Measurements from ENCODE around the gene MUC2. TPM values are rescaled to one million over a fixed set of nuclear protein-coding genes. Genes with fewer than 3 reads are reported as not detected.

The MUC2 gene
- total and polyA plus RNA-seq, 2 of the 4 experiments (the other 2 are of a cell fraction), result not detected

DNA sequence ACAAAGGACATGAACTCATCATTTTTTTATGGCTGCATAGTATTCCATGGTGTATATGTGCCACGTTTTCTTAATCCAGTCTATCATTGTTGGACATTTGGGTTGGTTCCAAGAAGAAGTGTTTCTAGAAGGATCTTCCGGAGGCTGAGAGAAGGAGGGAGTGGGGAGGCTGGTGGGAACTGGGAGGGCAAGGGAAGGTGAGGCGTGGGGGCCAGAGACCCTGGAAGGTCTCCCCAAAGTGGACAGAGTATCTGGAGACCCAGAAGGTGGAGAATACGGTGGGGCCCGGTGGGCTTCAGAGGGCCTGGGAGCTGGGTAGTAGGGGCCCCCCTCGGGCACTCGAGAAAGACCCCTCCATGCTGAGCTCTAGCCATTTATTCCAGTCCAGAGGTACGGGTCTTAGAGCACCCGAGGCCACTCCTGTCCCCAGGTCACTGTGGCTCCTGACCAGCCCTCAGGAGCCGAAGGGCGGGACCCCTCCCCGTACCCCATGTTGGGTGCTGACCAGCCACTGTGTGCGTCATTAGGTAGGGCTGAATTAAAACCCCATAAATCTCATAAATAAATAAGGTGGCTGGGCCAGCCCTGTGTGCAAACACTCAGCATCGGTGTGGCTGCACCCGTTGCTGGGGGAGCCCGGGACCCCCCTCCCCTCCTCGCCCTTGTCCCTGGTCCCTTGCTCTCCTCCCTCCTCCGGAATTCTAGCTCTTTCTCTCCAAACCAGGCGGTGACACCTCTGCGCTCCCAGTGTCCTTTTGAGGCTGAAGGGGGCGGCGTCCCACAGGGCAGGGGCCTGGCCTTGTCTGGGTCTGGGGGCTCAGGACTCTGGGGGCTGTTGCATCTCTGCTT lies 44.3 kb downstream of the MUC2 start:
- H4K5ac ChIP-seq (ENCODE audit: low read depth, low read length), result no peak overlapping the region
- H2AK9ac ChIP-seq (replicated peaks; ENCODE audit: low read depth, low read length, poor library complexity), result no peak overlapping the region
- no peak overlapping the region for H4K91ac ChIP-seq (ENCODE audit: insufficient read depth, low read depth, low read length)
- H2AFZ ChIP-seq (replicated peaks; ENCODE audit: low read length, poor library complexity), result no peak overlapping the region
- ATAC-seq (ENCODE audit: low read depth) (no peak), DNase-seq (no peak)
- H4K20me1 ChIP-seq (ENCODE audit: insufficient read depth, low read length), result no peaks in the 10 kb centered on the region
- H2BK5ac ChIP-seq (ENCODE audit: low read depth, low read length, poor library complexity, severe bottlenecking), result no peak overlapping the region
- BruUV-seq (replicated peaks), result no TSS peak
- no peak overlapping the region for H3K4ac ChIP-seq (ENCODE audit: low read depth, low read length)
- no peaks in the 10 kb centered on the region for H3K4me1 ChIP-seq (ENCODE audit: control insufficient read depth, insufficient read depth, low read length)
- H3K36me3 ChIP-seq (ENCODE audit: control insufficient read depth, insufficient read depth, low read length), result no peaks in the 10 kb centered on the region
- peaks cover 26% of the 10 kb centered on the region; the same call in 1 of the 2 replicates for H3K27me3 ChIP-seq (ENCODE audit: control insufficient read depth, insufficient read depth, low read length)
- no peak overlapping the region for H3K9ac ChIP-seq (ENCODE audit: low read depth, low read length)
- intact Hi-C loops (cut with micrococcal nuclease) (loop anchor here (1.0 kb wide), 1 partner anchor 26 kb away; no protein-coding TSS in a partner anchor), dilution Hi-C loops (cut with HindIII; ENCODE audit: low sequenced_read_pairs, unreplicated experiment) (no loop called here), in situ Hi-C loops (cut with MboI; ENCODE audit: low sequenced_read_pairs) (no loop called here)
- no peak overlapping the region for H3K4me3 ChIP-seq (ENCODE audit: insufficient read depth, low read depth, low read length)
- H2BK20ac ChIP-seq (ENCODE audit: low read depth, low read length), result no peak overlapping the region
- TF ChIP-seq MAZ (IDR thresholded peaks at IDR 0.05; ENCODE audit: borderline replicate concordance, low read depth, low read length) (no peak), ELK1 (IDR thresholded peaks at IDR 0.05; ENCODE audit: borderline replicate concordance, low read depth, low read length) (no peak), MAFK (IDR thresholded peaks at IDR 0.05; ENCODE audit: low read depth, low read length) (no peak), BHLHE40 (IDR thresholded peaks at IDR 0.05; ENCODE audit: low read depth, low read length) (no peak), MXI1 (IDR thresholded peaks at IDR 0.05; ENCODE audit: borderline replicate concordance, low read depth, low read length) (no peak), CHD1 (IDR thresholded peaks at IDR 0.05; ENCODE audit: low read depth, low read length) (no peak), SMC3 (IDR thresholded peaks at IDR 0.05; ENCODE audit: low read depth, low read length) (no peak), CEBPB (IDR thresholded peaks at IDR 0.05; ENCODE audit: low read depth, low read length) (no peak)
- TF ChIP-seq, protein P1, sequence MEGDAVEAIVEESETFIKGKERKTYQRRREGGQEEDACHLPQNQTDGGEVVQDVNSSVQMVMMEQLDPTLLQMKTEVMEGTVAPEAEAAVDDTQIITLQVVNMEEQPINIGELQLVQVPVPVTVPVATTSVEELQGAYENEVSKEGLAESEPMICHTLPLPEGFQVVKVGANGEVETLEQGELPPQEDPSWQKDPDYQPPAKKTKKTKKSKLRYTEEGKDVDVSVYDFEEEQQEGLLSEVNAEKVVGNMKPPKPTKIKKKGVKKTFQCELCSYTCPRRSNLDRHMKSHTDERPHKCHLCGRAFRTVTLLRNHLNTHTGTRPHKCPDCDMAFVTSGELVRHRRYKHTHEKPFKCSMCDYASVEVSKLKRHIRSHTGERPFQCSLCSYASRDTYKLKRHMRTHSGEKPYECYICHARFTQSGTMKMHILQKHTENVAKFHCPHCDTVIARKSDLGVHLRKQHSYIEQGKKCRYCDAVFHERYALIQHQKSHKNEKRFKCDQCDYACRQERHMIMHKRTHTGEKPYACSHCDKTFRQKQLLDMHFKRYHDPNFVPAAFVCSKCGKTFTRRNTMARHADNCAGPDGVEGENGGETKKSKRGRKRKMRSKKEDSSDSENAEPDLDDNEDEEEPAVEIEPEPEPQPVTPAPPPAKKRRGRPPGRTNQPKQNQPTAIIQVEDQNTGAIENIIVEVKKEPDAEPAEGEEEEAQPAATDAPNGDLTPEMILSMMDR (conservative IDR thresholded peaks at IDR 0.05; ENCODE audit: low read depth, low read length), result no peak
- no peak overlapping the region for H4K8ac ChIP-seq (ENCODE audit: low read depth in 2 of 2, low read length in 2 of 2)
- no peak overlapping the region for H3K23ac ChIP-seq (ENCODE audit: low read depth, low read length)
- H3K4me2 ChIP-seq (ENCODE audit: low read depth, low read length), result no peak overlapping the region
- no peak overlapping the region for H2BK120ac ChIP-seq (ENCODE audit: low read depth, low read length)
- H3K79me1 ChIP-seq (ENCODE audit: low read depth in 1 of 2, low read length in 2 of 2), result no peaks in the 10 kb centered on the region
- 20% methylated on average over 1 of the region's 22 CpGs; no CpG with 5 or more reads in 1 of the 2 experiments for WGBS, 2 experiments (ENCODE audit: extremely low coverage in 2 of 2, insufficient read length in 1 of 2)
- no peaks in the 10 kb centered on the region for H3K9me1 ChIP-seq (ENCODE audit: insufficient read depth, low read length)
- CTCF ChIA-PET, result no interaction called here
- no peak overlapping the region for H3K56ac ChIP-seq (ENCODE audit: extremely low read depth, insufficient read depth, low read length)
- peaks cover 4% of the 10 kb centered on the region; the same call in 1 of the 2 replicates for H3K9me3 ChIP-seq (ENCODE audit: control insufficient read depth, insufficient read depth, low read length)
- H3K18ac ChIP-seq (ENCODE audit: low read depth, low read length), result no peak overlapping the region
- POLR2A ChIA-PET (ENCODE audit: unreplicated experiment), result no interaction called here
- H2AK5ac ChIP-seq (ENCODE audit: low read depth, low read length), result no peak overlapping the region
- H3K14ac ChIP-seq (replicated peaks; ENCODE audit: low read depth, low read length), result no peak overlapping the region
- H2BK15ac ChIP-seq (ENCODE audit: low read depth, low read length), result no peak overlapping the region
- no peak overlapping the region for H3K27ac ChIP-seq (ENCODE audit: insufficient read depth, low read length)

Data from IMR-90 (cell line).